PC-9 (cell line): ENCODE data around the gene ARCN1.

Experiments
- CTCF ChIP-seq: fragments of 200-600 bp; sonication (generic); conservative IDR thresholded peaks from 2 replicates; pipeline ENCODE4 v1.6.1; 2017; ENCODE audit warnings: mixed run types, antibody characterized with exemption, mild to moderate bottlenecking, moderate library complexity
- EZH2 ChIP-seq: fragments of 200-600 bp; sonication (generic); IDR thresholded peaks from 2 replicates; pipeline ENCODE4 v1.8.0; 2017; ENCODE audit warnings: antibody characterized with exemption, low read depth

- TF ChIP-seq EZH2 (no peak), CTCF (no peak)
These were observed 35.5 kb upstream of the ARCN1 start for GRCh38 chr11:118536726-118537125.
